Left colon (tissue), 2 donors: ENCODE results near the gene CBLB. TPM values are rescaled to one million over a fixed set of nuclear protein-coding genes. Genes with fewer than 3 reads are reported as not detected.

Experiments
- ATAC-seq: fragments of 200-7000 bp; cut with Tn5 transposase; one replicate; pipeline ENCODE4 v1.9.1; 2020; ENCODE audit warnings: mild to moderate bottlenecking, moderate library complexity
- DNase-seq, 2 donors: peaks; one replicate each; pipeline ENCODE4 v3.0.0-alpha.2; 2020
- intact Hi-C, 2 donors: fragments of 100-400 bp; cut with DNase I in 1 of 2; cut with micrococcal nuclease in 1 of 2; formaldehyde crosslinking; loops; one replicate each; pipeline versions ENCODE4 v1.11.2 to v1.14.0; 2022; cut with DNase I, micrococcal nuclease
- total RNA-seq, 2 donors: library from RNA; stranded (reverse); fragmentation: NEBNext Ultra II Directional; extraction: Animal tissue kit (Norgen Biotek cat#: 25700); gene quantifications; one replicate each; pipeline ENCODE4 v1.2.1, GENCODE V29; 2021
- donor health status: DM: no; HTN: no; CAD: no.
- donor health status: DM: yes; HTN: yes; CAD: no.

The CBLB gene
- total RNA-seq, 2 donors from 2014 or later = 36.7 to 50.2 TPM

DNA sequence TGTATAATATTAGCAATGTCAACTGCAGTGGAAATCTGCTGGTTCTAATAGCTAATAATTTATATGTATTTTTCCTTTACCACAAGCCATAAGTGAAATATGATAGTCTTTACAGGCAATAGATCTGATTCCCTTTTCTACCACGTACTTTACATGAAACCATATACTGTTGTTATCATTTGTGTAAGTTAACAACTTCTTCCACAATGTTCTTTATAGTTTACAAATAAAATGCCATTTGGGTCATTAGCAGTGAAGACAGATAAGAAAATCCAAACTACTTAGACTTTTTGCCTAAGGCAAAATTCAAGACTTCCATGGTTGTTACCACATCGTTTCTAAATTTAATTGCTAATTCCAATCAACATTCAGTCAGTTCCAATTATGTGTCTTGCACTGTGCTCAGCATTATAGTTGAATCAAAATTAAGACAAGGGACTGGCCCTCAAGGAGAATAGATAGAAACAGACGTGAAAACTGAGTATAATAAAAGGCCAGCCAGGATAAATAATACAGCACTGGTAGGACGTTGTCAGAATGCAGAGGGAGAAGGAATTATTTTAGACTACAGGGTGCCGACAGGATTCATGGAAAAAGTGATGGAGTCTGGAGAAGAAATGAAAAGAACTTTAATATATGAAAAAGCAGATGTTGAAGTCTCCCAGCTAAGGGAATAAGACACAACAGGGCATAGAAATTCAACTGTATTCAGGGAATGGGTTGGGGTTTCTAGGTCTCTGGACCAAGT lies 252.3 kb downstream of the CBLB start:
- no peak for ATAC-seq
- intact Hi-C loops = no loop called here
- no peak for DNase-seq

DNA sequence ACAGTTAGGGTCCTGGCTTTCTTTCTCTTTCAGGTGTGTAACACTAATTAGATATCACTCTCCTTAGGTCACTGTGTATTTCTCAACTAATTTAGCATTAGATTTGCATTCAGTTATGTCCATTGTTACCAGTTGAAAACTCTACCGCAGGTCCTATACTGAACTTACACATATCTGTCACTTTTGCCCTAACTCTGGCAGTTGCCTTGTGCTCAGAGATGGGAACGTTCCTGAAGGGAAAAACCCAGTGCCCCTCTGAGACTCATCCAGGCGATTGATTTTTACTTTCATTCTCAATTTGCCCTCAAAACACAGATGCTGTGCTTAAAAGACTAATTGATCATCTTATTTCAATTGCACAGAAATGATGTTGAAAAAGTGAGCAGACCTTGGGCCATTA lies 253.0 kb downstream of the CBLB start:
- ATAC-seq (no peak), DNase-seq (no peak)
- intact Hi-C loops = no loop called here

DNA sequence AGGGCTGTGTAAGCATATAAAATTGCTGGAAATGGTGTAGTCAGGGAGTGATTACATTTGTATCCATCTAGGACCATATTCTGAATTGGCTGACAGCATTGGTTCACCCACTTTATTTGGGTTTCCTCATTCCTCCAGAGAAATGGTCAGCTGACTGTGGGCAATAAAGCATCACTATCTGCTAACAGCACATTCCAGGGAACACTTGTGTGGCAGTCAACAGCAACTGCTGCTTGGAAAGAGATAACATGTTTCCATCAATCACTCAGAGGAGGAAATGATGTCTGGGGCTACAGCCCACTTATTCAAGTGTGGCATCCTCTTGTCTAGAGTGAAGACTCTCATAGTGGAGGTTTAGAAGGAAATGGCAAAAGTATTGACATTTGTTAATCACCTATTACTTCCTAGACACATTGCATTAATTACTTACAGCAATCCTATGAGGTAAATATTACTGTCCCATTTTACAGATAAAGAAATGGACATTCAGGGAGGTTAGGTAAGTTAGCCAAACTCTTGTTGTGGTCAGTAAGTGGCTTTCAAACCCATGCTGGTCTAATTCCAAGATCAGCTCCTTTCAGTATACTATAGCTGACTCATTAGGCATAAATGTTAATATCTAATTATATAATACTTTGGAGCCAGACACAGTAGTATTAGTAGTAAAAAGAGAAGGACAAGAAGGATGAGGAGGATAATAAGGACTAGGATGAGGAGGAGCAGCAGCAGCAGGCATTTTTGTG lies 254.4 kb downstream of the CBLB start:
- ATAC-seq = no peak
- intact Hi-C loops = no loop called here

DNA sequence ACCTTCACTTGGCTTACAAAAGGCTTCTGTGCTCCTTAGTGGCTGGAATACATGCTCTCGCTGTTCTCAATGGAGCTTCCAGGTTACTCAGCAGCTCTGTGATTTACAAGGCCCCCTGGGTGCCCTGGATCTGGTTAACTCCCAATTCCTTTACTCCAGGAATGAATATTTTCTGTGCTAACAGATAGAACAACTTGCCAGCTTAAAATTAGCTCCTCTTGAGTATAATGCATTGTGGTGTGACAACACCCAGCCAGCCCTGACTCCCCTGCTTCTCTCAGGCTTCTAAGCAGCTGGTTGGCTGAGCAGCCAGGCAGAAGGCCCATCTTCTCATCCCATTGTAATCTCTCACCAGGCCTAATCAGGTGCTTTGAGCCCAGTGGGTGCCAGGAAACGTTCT lies 255.7 kb downstream of the CBLB start:
- DNase-seq = no peak
- no peak for ATAC-seq
- intact Hi-C loops = no loop called here

More for the DNA sequence above, 254.4 kb downstream of the CBLB start:
- DNase-seq = no peak

DNA sequence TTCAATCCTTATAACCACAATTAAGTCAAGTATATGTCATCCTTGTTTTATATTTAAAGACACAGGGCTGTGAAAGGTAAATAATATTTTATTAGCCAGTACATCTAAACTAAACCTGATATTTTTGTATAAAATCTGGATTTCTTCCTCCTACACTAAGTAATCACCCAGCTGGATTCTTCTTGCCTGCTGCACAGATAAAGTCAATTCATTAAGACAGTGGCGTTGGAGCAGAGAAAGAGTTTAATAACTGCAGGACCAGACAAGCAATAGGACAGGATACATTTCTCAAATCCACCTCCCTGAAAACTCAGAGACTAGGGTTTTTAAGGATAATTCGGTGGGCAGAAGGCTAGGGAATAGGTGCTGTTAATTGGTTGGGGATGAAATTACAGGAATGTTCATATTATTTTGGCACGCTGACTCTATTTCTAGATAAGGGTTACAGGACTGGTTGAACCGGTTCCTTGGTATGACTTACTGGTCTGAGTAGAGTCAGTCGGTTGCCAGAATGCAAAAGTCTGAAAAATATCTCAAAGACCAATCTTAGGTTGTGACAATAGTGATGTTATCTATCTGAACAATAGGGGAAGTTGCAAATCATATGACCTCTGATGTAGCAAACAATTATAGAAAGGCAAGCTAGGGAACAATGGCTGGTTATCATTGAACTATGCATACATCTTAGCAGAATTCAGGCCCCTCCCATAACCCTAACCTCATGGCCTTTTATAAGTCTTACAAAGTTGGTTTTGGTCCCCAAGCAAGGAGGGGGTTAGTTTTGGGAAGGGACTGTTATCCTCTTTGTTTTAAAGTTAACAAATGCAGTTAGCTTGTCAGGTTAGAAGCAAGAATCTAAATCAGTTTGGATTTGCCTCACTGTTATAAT lies 257.3 kb downstream of the CBLB start:
- DNase-seq = no peak
- ATAC-seq = peak; percentile 91

DNA sequence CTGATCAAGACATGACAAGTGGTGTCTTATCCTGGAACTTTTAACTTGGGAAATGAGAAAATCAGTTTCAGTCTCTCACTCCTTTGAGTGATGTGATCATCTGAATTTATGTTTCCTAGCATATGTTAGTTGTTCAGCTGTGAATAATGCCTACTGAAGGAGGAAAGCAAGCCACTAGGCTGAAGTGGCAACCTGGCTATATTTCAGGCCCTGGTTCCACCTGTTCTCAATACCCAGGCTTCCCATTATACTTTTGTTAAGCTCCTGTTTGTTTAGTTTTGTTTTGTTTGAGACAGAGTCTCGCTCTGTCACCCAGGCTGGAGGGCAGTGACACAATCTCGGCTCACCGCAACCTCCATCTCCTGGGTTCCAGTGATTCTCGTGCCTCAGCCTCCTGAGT lies 258.3 kb downstream of the CBLB start:
- ATAC-seq = no peak
- DNase-seq = no peak
- intact Hi-C loops = no loop called here

More for the DNA sequence above, 257.3 kb downstream of the CBLB start:
- intact Hi-C loops = no loop called here

DNA sequence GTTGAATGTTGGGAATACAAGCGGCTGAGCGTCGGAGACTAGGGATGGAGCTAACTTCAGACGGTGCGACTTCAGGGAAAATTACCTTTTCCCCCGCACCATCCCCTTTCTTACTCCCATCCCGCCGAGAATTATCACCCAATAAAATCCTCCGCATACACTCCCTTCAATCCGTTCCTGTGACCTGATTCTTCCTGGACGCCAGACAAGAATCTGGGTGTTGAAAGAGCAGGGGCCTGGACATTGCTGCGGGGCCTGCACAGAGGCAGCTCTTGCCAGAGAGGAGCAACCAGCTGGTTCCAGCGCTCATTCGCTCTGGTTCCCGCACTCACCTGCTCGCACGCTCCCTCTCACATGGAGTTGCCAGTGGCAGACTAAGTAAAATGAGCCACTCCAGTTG lies 260.2 kb downstream of the CBLB start:
- intact Hi-C loops = no loop called here
- DNase-seq (no peak), ATAC-seq (no peak)

DNA sequence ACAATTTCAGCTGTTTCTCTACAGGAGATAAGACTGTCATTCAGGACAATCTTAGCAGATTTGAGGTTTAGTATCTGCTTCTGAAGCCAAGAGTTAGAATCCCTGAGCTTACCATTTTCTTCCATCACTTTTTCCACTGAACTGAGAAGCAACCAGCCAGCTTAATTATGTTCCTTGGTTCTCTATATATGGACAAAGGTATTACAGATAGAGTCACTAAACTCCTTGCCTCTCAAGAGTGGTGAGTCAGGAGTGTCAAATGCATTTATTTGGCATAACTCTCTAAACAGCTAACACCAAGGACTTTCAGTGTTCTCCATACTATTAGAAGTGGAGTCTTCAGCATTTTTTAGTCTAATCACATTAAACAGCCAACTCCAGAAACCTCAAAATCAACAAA lies 262.8 kb downstream of the CBLB start:
- intact Hi-C loops = no loop called here
- ATAC-seq (no peak), DNase-seq (no peak)
